ENCODE measurements around the gene NT5DC2. TPM values are rescaled to one million over a fixed set of nuclear protein-coding genes. Genes with fewer than 3 reads are reported as not detected.

NT5DC2 gene
- polyA plus RNA-seq, 1 donor: 67.6 TPM

DNA sequence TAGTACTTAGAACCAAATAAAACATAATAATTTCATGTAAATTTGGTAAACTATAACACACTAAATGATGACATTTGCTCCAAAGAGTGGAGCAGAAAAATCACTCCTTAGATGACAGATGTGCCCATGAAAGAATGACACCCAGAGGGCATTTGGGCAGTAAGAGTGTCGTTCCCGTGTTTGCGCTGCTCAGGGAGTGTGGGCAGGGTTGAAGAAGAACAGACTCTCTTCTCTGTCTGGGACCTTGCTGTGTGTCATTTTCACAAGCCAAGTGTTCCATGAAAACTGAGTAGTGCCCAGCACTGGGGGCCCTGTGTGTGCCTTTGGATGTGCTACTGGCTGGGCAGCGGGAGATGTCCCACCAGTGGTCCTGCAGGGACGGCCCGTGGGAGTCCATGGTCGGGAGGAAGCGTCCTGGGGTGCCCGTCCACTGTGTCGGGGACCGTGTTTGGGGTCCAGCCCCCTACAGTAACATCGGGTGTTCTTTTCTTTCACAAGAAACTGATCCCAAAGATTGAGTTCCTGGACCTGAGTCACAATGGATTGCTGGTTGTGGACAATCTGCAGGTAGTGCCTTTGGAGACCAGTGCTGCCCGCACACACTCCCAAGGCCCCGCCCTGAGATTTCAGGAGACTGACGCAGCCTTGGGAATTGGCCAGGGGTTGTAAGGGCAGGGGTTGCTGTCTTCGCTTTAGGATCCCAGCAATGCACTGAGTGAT lies 56.4 kb downstream of the NT5DC2 start:
- Histone ChIP-seq H3K36me3 (ENCODE audit: control insufficient read depth, insufficient read depth, low read length) (peaks cover 95% of the 10 kb centered on the region), H3K9me3 (ENCODE audit: control insufficient read depth, low read depth, low read length) (no peaks in the 10 kb centered on the region), H3K4me1 (ENCODE audit: control insufficient read depth, insufficient read depth, low read length) (no peaks in the 10 kb centered on the region), H3K27ac (ENCODE audit: low read length) (no peak overlapping the region), H3K4me3 (ENCODE audit: low read length) (no peak overlapping the region), H3K27me3 (ENCODE audit: control insufficient read depth, insufficient read depth, low read length) (no peaks in the 10 kb centered on the region)
- DNase-seq: no peak
- no CpG with 5 or more reads among the region's 16 CpGs for WGBS (ENCODE audit: insufficient coverage, low lambda C conversion rate)

Other genes starting within 250 kb of the NT5DC2 start
- 165 TPM for gene GLYCTK, start 246.0 kb downstream of the NT5DC2 start, polyA plus RNA-seq
- 22.9 TPM for gene DNAH1, start 217.5 kb downstream of the NT5DC2 start, polyA plus RNA-seq
- 59.0 TPM for gene BAP1, start 123.8 kb downstream of the NT5DC2 start, polyA plus RNA-seq
- 10.4 TPM for gene PHF7, start 123.2 kb downstream of the NT5DC2 start, polyA plus RNA-seq
- 2.9 TPM for gene SEMA3G, start 88.8 kb downstream of the NT5DC2 start, polyA plus RNA-seq
- 1.8 TPM for gene TNNC1, start 79.8 kb downstream of the NT5DC2 start, polyA plus RNA-seq
- 85.9 TPM for gene NISCH, start 78.3 kb downstream of the NT5DC2 start, polyA plus RNA-seq
- gene STAB1, start 38.5 kb downstream of the NT5DC2 start, polyA plus RNA-seq: 43.5 TPM
- 25.8 TPM for gene UQCC5, start 2.7 kb upstream of the NT5DC2 start, polyA plus RNA-seq
- gene PBRM1, start 152.1 kb upstream of the NT5DC2 start, polyA plus RNA-seq: 37.5 TPM
- gene GNL3, start 152.2 kb upstream of the NT5DC2 start, polyA plus RNA-seq: 96.2 TPM
- 53.8 TPM for gene GLT8D1, start 171.9 kb upstream of the NT5DC2 start, polyA plus RNA-seq
- gene SPCS1, start 172.2 kb upstream of the NT5DC2 start, polyA plus RNA-seq: 166 TPM
- gene NEK4, start 237.1 kb upstream of the NT5DC2 start, polyA plus RNA-seq: 23.0 TPM
- gene ITIH1, start 243.7 kb upstream of the NT5DC2 start, polyA plus RNA-seq: 1.6 TPM

Data from large intestine (tissue), 3 donors.